ENCODE results near the gene PTPRU. TPM values are rescaled to one million over a fixed set of nuclear protein-coding genes. Genes with fewer than 3 reads are reported as not detected.
A peak's percentile ranks its signal among the peaks of the same experiment; 100 is the strongest.

The PTPRU gene
- total RNA-seq, 1 donor from 2014 or later, result 17.2 TPM

- DNase-seq (ENCODE audit: low spot score), result no peak
Measured at GRCh38 chr1:29360768-29361167, 124.4 kb downstream of the PTPRU start.

- no peak for DNase-seq (ENCODE audit: low spot score)
Measured at GRCh38 chr1:29361686-29362085, 125.4 kb downstream of the PTPRU start.

- DNase-seq (ENCODE audit: low spot score), result no peak
Measured at GRCh38 chr1:29362116-29362515, 125.8 kb downstream of the PTPRU start.

- peak; percentile 55 for DNase-seq (ENCODE audit: low spot score)
Measured at GRCh38 chr1:29362764-29363163, 126.4 kb downstream of the PTPRU start.

- peak; percentile 83 for DNase-seq (ENCODE audit: low spot score)
Measured at GRCh38 chr1:29363536-29363935, 127.2 kb downstream of the PTPRU start.

- DNase-seq (ENCODE audit: low spot score), result peak; percentile 53
Measured at GRCh38 chr1:29364101-29364678, 127.9 kb downstream of the PTPRU start.

- DNase-seq (ENCODE audit: low spot score), result peak; percentile 55
Measured at GRCh38 chr1:29365906-29366670, 129.8 kb downstream of the PTPRU start.

GRCh38 chr1:29368936-29369932, 132.9 kb downstream of the PTPRU start:
- DNase-seq (ENCODE audit: low spot score), result peak; percentile 59

- DNase-seq (ENCODE audit: low spot score), result peak; percentile 43
Measured at GRCh38 chr1:29370067-29370466, 133.7 kb downstream of the PTPRU start.

- DNase-seq (ENCODE audit: low spot score), result peak; percentile 57
Measured at GRCh38 chr1:29371332-29371731, 135.0 kb downstream of the PTPRU start.

- peak; percentile 26 for DNase-seq (ENCODE audit: low spot score)
Measured at GRCh38 chr1:29372108-29372507, 135.8 kb downstream of the PTPRU start.

Other genes starting within 250 kb of the PTPRU start
- gene TMEM200B, start 112.6 kb upstream of the PTPRU start, total RNA-seq, result 15.1 TPM
- 103 TPM for gene SRSF4, start 54.6 kb upstream of the PTPRU start, total RNA-seq
- gene MECR, start 5.6 kb upstream of the PTPRU start, total RNA-seq, result 57.4 TPM

Measured in mesenteric fat pad (tissue), 1 donor.